Hepatocyte (in vitro differentiated cells): ENCODE measurements around the gene RP9. TPM values are rescaled to one million over a fixed set of nuclear protein-coding genes. Genes with fewer than 3 reads are reported as not detected.

Experiments used
- DNase-seq: peaks from one replicate; pipeline ENCODE4 v3.0.0-alpha.2; 2016; ENCODE audit warnings: low spot score
- H2AFZ ChIP-seq: fragments of 200-600 bp; sonication (generic); 2 replicates; pipeline ENCODE4 v1.6.0; 2016; ENCODE audit warnings: antibody characterized with exemption, mild to moderate bottlenecking
- H3K27ac ChIP-seq: fragments of 200-600 bp; sonication (generic); 2 replicates; pipeline ENCODE4 v1.5.1; 2016; ENCODE audit warnings: mild to moderate bottlenecking
- H3K27me3 ChIP-seq: fragments of 200-600 bp; sonication (generic); 2 replicates; pipeline ENCODE4 v1.6.1; 2016
- H3K36me3 ChIP-seq: fragments of 200-600 bp; sonication (generic); replicated peaks from 2 replicates; pipeline ENCODE4 v1.5.1; 2016; ENCODE audit warnings: low read depth; ENCODE audit not compliant: insufficient read depth
- H3K4me1 ChIP-seq: fragments of 200-600 bp; sonication (generic); 2 replicates; pipeline ENCODE4 v1.5.1; 2016; ENCODE audit warnings: mild to moderate bottlenecking, moderate library complexity; ENCODE audit not compliant: insufficient read depth
- H3K4me2 ChIP-seq: fragments of 200-600 bp; sonication (generic); 2 replicates; pipeline ENCODE4 v1.6.0; 2016
- H3K4me3 ChIP-seq: fragments of 200-600 bp; sonication (generic); 2 replicates; pipeline ENCODE4 v1.5.1; 2016; ENCODE audit warnings: mild to moderate bottlenecking
- H3K79me2 ChIP-seq: fragments of 200-600 bp; sonication (generic); 2 replicates; pipeline ENCODE4 v1.6.0; 2017; ENCODE audit warnings: mild to moderate bottlenecking
- H3K9me2 ChIP-seq: fragments of 200-600 bp; sonication (generic); replicated peaks from 2 replicates; pipeline ENCODE4 v1.6.0; 2017; ENCODE audit warnings: mild to moderate bottlenecking; ENCODE audit not compliant: insufficient read depth
- H3K9me3 ChIP-seq: fragments of 200-600 bp; sonication (generic); 2 replicates; pipeline ENCODE4 v1.5.1; 2016; ENCODE audit warnings: low read depth, mild to moderate bottlenecking
- H4K20me1 ChIP-seq: fragments of 200-600 bp; sonication (generic); 2 replicates; pipeline ENCODE4 v1.6.0; 2016; ENCODE audit warnings: mild to moderate bottlenecking; ENCODE audit not compliant: insufficient read depth, poor library complexity, severe bottlenecking
- EZH2 ChIP-seq: fragments of 200-600 bp; sonication (generic); IDR thresholded peaks from 2 replicates; pipeline ENCODE4 v1.6.1; 2016; ENCODE audit warnings: antibody characterized with exemption, mild to moderate bottlenecking, borderline replicate concordance
- EZH2phosphoT487 ChIP-seq: fragments of 200-600 bp; sonication (generic); IDR thresholded peaks from one replicate; pipeline ENCODE4 v1.6.1; 2018; ENCODE audit warnings: antibody characterized with exemption, mild to moderate bottlenecking, low read depth, moderate library complexity; ENCODE audit not compliant: unreplicated experiment, severe bottlenecking
- WGBS: methylation state at CpG from one replicate; pipeline ENCODE4 v1.1.6; 2016; ENCODE audit warnings: low lambda C conversion rate; ENCODE audit errors: missing lambda C conversion rate; 5-methylcytosine and 5-hydroxymethylcytosine counted together
- polyA plus RNA-seq: library from polyadenylated mRNA; unstranded; fragments of >200 nt; fragmentation: Nextera tagmentation; extraction: Ambion mirVana; gene quantifications from 2 replicates; pipeline ENCODE4 v1.2.1, GENCODE V29; 2016
- total RNA-seq: library from RNA; depleted of rRNA; stranded (reverse); fragments of >200 nt; gene quantifications from 2 replicates; pipeline ENCODE4 v1.2.3, GENCODE V29; 2014
- TF ChIP-seq, protein P1 (sequence below): fragments of 200-600 bp; sonication (generic); IDR thresholded peaks from 2 replicates; pipeline ENCODE4 v1.5.1; 2016; ENCODE audit warnings: antibody characterized with exemption, mild to moderate bottlenecking; ENCODE audit not compliant: poor library complexity

The RP9 gene
- total and polyA plus RNA-seq, 2 experiments from 2014 or later: 12.5 to 18.7 TPM

DNA sequence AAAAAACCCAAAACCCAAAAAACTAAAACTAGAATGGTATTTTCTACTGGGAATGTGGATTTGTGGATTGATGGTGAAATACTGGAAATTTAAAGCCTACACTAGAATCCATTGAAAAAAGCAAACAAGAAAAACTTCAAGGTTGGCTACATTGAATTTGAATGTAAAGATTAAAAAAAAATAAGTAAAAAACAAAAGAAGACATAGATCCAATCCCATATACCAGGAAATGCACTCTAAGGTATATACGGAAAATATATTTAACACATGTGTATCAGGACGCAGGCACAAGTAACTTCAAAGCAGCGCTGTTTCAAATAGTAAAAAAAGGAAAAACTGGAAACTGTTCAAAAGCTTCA, 19.4 kb upstream of the RP9 start:
- H3K79me2 ChIP-seq: peaks cover 19% of the 10 kb centered on the region
- TF ChIP-seq EZH2 (no peak), EZH2phosphoT487 (no peak)
- TF ChIP-seq, protein P1, sequence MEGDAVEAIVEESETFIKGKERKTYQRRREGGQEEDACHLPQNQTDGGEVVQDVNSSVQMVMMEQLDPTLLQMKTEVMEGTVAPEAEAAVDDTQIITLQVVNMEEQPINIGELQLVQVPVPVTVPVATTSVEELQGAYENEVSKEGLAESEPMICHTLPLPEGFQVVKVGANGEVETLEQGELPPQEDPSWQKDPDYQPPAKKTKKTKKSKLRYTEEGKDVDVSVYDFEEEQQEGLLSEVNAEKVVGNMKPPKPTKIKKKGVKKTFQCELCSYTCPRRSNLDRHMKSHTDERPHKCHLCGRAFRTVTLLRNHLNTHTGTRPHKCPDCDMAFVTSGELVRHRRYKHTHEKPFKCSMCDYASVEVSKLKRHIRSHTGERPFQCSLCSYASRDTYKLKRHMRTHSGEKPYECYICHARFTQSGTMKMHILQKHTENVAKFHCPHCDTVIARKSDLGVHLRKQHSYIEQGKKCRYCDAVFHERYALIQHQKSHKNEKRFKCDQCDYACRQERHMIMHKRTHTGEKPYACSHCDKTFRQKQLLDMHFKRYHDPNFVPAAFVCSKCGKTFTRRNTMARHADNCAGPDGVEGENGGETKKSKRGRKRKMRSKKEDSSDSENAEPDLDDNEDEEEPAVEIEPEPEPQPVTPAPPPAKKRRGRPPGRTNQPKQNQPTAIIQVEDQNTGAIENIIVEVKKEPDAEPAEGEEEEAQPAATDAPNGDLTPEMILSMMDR: no peak
- WGBS: 3% methylated on average over 3 of the region's 3 CpGs
- H3K9me2 ChIP-seq: no peaks in the 10 kb centered on the region
- H4K20me1 ChIP-seq: no peaks in the 10 kb centered on the region
- H3K36me3 ChIP-seq: no peaks in the 10 kb centered on the region
- H3K4me2 ChIP-seq: peak overlapping the region; percentile 72
- peak overlapping the region; percentile 66 for H3K4me3 ChIP-seq
- H3K27ac ChIP-seq: peak overlapping the region; percentile 73
- peaks cover 5% of the 10 kb centered on the region for H3K4me1 ChIP-seq
- no peaks in the 10 kb centered on the region for H3K9me3 ChIP-seq
- peak overlapping the region; percentile 76 for H2AFZ ChIP-seq
- DNase-seq: no peak
- H3K27me3 ChIP-seq: no peaks in the 10 kb centered on the region

DNA sequence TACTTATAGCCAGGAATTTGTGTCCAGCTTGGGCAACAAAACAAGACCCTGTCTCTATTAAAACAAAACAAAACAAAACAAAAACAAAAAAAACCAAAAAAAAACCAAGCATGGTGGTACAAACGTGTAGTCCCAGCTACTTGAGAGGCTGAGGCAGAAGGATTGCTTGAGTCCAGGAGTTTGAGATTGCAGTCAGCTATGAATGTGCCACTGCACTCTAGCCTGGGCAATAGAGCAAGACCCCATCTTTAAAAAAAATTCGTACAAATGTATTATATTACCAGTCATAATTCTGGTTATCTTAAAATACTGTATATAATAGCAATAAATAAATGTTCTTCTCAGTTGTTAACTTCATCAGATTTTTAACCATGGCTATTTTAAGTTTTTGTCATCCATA, 17.9 kb upstream of the RP9 start:
- peaks cover 5% of the 10 kb centered on the region for H3K4me1 ChIP-seq

DNA sequence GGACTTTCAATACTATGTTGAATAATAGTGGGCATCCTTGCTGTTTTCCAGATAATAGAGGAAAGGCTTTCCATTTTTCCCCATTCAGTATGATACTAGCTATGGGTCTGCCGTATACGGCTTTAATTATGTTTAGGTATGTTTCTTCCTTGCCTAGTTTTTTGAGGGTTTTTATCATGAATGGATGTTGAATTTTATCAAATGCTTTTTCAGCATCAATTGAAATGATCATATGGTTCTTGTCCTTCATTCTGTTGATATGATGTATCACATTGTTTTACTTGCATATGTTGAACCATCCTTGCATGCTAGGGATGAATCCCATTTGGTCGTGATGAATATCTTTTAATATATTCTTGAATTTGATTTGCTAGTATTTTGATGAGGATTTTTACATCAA, 9.2 kb upstream of the RP9 start:
- H3K4me2 ChIP-seq: no peak overlapping the region
- TF ChIP-seq EZH2 (no peak), EZH2phosphoT487 (no peak)
- TF ChIP-seq, protein P1: no peak
- DNase-seq: no peak
- H3K36me3 ChIP-seq: no peaks in the 10 kb centered on the region
- H3K9me2 ChIP-seq: no peaks in the 10 kb centered on the region
- no peaks in the 10 kb centered on the region for H3K27me3 ChIP-seq
- no peak overlapping the region for H3K27ac ChIP-seq
- no peaks in the 10 kb centered on the region for H3K79me2 ChIP-seq
- WGBS: 97% methylated on average over 3 of the region's 3 CpGs
- H2AFZ ChIP-seq: no peak overlapping the region
- no peaks in the 10 kb centered on the region for H4K20me1 ChIP-seq
- no peaks in the 10 kb centered on the region for H3K4me1 ChIP-seq
- no peak overlapping the region for H3K4me3 ChIP-seq
- no peaks in the 10 kb centered on the region for H3K9me3 ChIP-seq

More for the DNA sequence above, 17.9 kb upstream of the RP9 start:
- H3K4me2 ChIP-seq: no peak overlapping the region
- no peak for TF ChIP-seq EZH2phosphoT487
- no peak for TF ChIP-seq EZH2
- TF ChIP-seq, protein P1: no peak
- H2AFZ ChIP-seq: no peak overlapping the region
- DNase-seq: no peak
- WGBS: 76% methylated on average over 2 of the region's 2 CpGs
- no peak overlapping the region for H3K27ac ChIP-seq
- H3K4me3 ChIP-seq: no peak overlapping the region
- no peaks in the 10 kb centered on the region for H3K9me2 ChIP-seq
- H3K9me3 ChIP-seq: no peaks in the 10 kb centered on the region
- H4K20me1 ChIP-seq: no peaks in the 10 kb centered on the region
- peaks cover 14% of the 10 kb centered on the region for H3K79me2 ChIP-seq
- H3K27me3 ChIP-seq: no peaks in the 10 kb centered on the region
- H3K36me3 ChIP-seq: no peaks in the 10 kb centered on the region

DNA sequence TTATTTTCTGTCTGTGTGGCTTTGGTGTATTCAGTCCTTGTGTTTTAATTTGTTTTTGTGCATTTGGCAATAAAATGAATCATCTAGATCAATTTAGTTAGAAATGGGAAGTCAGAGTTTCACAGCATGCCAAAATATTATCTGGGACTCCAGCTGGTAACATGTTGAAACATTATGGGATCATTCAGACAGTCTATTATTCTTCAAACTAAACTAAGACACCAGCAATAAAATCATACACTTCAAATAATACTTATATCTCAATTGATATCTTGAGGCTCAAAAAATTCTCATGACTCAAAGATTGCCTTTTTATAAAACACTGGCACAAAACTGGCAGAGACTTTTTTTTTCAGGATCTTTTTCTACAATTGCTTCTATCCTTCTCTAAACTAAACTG, 5.8 kb upstream of the RP9 start:
- Histone ChIP-seq H3K36me3 (no peaks in the 10 kb centered on the region), H3K4me2 (no peak overlapping the region), H3K4me1 (no peaks in the 10 kb centered on the region), H3K4me3 (no peak overlapping the region), H3K27ac (no peak overlapping the region), H2AFZ (no peak overlapping the region), H3K9me3 (no peaks in the 10 kb centered on the region), H3K9me2 (no peaks in the 10 kb centered on the region), H3K27me3 (no peaks in the 10 kb centered on the region), H3K79me2 (no peaks in the 10 kb centered on the region), H4K20me1 (no peaks in the 10 kb centered on the region)
- TF ChIP-seq EZH2 (no peak), EZH2phosphoT487 (no peak)
- TF ChIP-seq, protein P1: no peak
- DNase-seq: no peak
